ENCODE results near the gene DTX3.
A peak's percentile ranks its signal among the peaks of the same experiment; 100 is the strongest.

The DTX3 gene

GRCh38 chr12:57606821-57607220, 2.2 kb downstream of the DTX3 start:
- ChIA-PET CTCF (interaction anchor here (1.1 to 5.0 kb wide), 5 partner anchors 13 to 26 kb away, joined by 3 to 35 read pairs (median 8); partner anchors contain the start of gene B4GALNT1), POLR2A (no interaction called here)
- no peak for DNase-seq (ENCODE audit: low read depth, low spot score)

DNA sequence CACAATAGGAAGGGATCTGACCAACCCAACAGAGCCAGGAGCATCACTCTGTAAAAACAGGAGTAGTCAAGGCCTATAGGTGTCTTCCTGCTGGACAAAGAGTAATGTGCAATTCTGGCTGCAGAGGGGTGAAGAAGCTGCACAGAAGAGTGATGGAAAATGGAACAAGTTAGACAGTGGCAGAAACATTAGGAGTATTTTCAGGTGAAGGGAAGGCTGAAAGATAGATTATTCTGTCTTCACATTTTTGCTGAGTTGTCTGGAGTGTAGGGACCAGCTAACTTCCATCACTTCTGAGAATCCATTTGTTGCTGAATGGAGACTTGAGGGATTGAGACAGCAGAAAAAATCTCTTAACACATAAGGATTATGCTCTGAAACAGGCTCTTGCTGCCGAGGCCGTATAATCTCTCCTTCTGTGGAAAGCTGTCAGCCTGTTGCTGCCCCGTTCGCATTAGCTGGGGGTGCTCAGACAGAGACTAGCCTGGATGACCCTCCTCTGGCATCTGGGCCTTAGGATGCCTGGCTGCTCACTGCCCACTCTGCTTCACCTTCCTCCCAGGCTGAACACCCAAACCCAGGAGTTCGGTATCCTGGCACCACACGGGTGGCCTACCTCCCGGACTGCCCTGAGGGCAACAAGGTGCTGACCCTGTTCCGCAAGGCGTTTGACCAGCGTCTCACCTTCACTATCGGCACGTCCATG, 3.5 kb downstream of the DTX3 start:
- DNase-seq (ENCODE audit: low read depth, low spot score): no peak
- TF ChIP-seq CTCF (IDR thresholded peaks at IDR 0.05; ENCODE audit: insufficient read depth, low read length, missing control alignments): no peak
- no peak overlapping the region for H3K4me3 ChIP-seq (ENCODE audit: low read depth, low read length)
- ChIA-PET POLR2A (no interaction called here), CTCF (interaction anchor here (1.1 to 9.9 kb wide), 6 partner anchors 13 to 25 kb away, joined by 3 to 113 read pairs (median 6); partner anchors contain the start of gene B4GALNT1)

More at GRCh38 chr12:57606821-57607220, 2.2 kb downstream of the DTX3 start:
- H3K4me3 ChIP-seq (ENCODE audit: low read depth, low read length): no peak overlapping the region
- TF ChIP-seq CTCF (IDR thresholded peaks at IDR 0.05; ENCODE audit: insufficient read depth, low read length, missing control alignments): no peak

- no peak for TF ChIP-seq CTCF (IDR thresholded peaks at IDR 0.05; ENCODE audit: insufficient read depth, low read length, missing control alignments)
- no peak for DNase-seq (ENCODE audit: low read depth, low spot score)
- H3K4me3 ChIP-seq (ENCODE audit: low read depth, low read length): no peak overlapping the region
- ChIA-PET POLR2A (no interaction called here), CTCF (interaction anchor here (1.2 to 9.9 kb wide), 5 partner anchors 9 to 26 kb away, joined by 3 to 113 read pairs (median 3); partner anchors contain the start of gene B4GALNT1)
Observed at GRCh38 chr12:57609101-57609780, 4.6 kb downstream of the DTX3 start.

- no peak overlapping the region for H3K4me3 ChIP-seq (ENCODE audit: low read depth, low read length)
- no peak for DNase-seq (ENCODE audit: low read depth, low spot score)
- TF ChIP-seq CTCF (IDR thresholded peaks at IDR 0.05; ENCODE audit: insufficient read depth, low read length, missing control alignments): no peak
- POLR2A ChIA-PET: interaction anchor here (1.4 to 2.0 kb wide), 3 partner anchors 11 to 18 kb away, joined by 3 to 6 read pairs (median 5); partner anchors contain the start of gene PIP4K2C
- CTCF ChIA-PET: interaction anchor here (1.2 to 9.9 kb wide), 4 partner anchors 10 to 27 kb away, joined by 3 to 113 read pairs (median 17); no protein-coding TSS in a partner anchor
Observed at GRCh38 chr12:57609781-57610553, 5.3 kb downstream of the DTX3 start.

DNA sequence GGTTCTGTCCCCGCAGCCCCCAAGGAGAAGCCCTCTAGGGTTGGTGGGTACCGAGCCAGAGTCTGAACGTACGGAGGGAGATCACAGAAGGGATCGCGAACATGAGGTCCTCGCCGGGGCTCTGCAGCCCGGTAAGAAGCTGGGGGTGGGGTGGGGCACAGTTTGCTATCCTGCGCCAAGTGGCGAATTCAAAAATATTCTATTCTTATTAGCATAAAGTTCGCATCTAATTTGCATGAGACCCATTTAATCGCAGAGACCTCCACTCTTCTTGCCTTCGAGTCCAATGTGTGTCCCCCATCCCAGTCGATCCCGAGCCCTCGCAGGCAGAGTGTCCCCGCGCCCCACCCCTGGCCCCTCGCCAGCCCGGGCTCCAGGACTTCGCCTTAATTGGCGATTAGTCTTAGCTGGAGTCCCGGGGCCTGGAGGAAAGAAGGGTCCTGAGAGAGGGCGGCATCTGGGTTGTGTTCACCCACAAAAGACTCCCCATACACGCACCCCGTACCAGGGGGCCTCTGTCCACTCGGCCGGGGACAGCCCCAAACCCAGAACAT, 6.0 kb downstream of the DTX3 start:
- H3K4me3 ChIP-seq (ENCODE audit: low read depth, low read length): peak overlapping the region; percentile 70
- TF ChIP-seq CTCF (IDR thresholded peaks at IDR 0.05; ENCODE audit: insufficient read depth, low read length, missing control alignments): no peak
- ChIA-PET CTCF (interaction anchor here (0.6 to 9.9 kb wide), 3 partner anchors 10 to 27 kb away, joined by 4 to 113 read pairs (median 31); no protein-coding TSS in a partner anchor), POLR2A (interaction anchor here (0.5 to 2.0 kb wide), 7 partner anchors 10 to 332 kb away, joined by 3 to 6 read pairs (median 3); partner anchors contain the start of genes DDIT3 and PIP4K2C)
- no peak for DNase-seq (ENCODE audit: low read depth, low spot score)

All from AG04449 (cell line).